ENCODE results near the gene BABAM2.

GRCh38 chr2:27912512-27912911 lies 22.0 kb downstream of the BABAM2 start:
- TF ChIP-seq FOS (IDR thresholded peaks at IDR 0.05; ENCODE audit: low read depth, low read length) (no peak), POLR2A (IDR thresholded peaks at IDR 0.05; ENCODE audit: low read depth, low read length) (no peak)
- TF ChIP-seq, protein P1, sequence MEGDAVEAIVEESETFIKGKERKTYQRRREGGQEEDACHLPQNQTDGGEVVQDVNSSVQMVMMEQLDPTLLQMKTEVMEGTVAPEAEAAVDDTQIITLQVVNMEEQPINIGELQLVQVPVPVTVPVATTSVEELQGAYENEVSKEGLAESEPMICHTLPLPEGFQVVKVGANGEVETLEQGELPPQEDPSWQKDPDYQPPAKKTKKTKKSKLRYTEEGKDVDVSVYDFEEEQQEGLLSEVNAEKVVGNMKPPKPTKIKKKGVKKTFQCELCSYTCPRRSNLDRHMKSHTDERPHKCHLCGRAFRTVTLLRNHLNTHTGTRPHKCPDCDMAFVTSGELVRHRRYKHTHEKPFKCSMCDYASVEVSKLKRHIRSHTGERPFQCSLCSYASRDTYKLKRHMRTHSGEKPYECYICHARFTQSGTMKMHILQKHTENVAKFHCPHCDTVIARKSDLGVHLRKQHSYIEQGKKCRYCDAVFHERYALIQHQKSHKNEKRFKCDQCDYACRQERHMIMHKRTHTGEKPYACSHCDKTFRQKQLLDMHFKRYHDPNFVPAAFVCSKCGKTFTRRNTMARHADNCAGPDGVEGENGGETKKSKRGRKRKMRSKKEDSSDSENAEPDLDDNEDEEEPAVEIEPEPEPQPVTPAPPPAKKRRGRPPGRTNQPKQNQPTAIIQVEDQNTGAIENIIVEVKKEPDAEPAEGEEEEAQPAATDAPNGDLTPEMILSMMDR (conservative IDR thresholded peaks at IDR 0.05; ENCODE audit: low read depth, low read length) = no peak
